ENCODE results near the gene RELL1.

- TF ChIP-seq CTCF (IDR thresholded peaks at IDR 0.05; ENCODE audit: insufficient read depth, low read depth, low read length) (no peak), EZH2 (IDR thresholded peaks at IDR 0.05; ENCODE audit: insufficient read depth, low read length) (no peak)
Observed at GRCh38 chr4:37634180-37634579, 52.0 kb downstream of the RELL1 start.
